GM18526 (cell line): ENCODE results near the gene PCBP2.

ENCODE experiments used
- POLR2A ChIP-seq: IDR thresholded peaks from 3 replicates; pipeline ENCODE4 v1.6.1; 2011; ENCODE audit not compliant: insufficient read length; ENCODE audit errors: extremely low read depth

Gene PCBP2

DNA sequence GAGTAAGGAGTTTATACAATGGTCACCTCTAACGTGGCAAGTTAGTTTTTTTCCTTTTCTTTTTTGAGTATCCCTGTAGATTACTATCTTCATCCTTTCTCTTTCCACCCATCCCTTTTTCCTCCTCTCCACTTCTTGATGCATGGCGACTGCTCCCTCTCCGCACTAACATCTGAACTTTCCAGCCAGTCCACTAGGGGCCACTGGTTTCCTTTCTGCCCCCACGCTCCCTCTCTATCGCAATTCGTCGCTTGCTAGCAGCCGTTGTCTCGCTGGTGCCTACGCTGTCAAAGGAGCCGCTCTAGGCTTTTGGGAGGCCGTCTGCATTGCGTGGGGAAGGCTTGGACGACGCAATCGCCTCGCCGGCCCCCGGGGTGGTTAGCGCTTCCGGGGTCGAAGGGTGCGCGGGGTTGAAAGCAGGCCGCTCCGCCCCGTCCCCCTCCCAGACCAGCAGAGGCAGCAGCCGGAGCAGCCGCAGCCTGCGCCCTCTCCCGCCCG lies at the start of gene PCBP2:
PCBP2 (plus strand) TSS at position 442 of the 498 bp plus-strand sequence. CDS start 2,699 bp downstream, outside the sequence.
- TF ChIP-seq POLR2A: peak; percentile 87

DNA sequence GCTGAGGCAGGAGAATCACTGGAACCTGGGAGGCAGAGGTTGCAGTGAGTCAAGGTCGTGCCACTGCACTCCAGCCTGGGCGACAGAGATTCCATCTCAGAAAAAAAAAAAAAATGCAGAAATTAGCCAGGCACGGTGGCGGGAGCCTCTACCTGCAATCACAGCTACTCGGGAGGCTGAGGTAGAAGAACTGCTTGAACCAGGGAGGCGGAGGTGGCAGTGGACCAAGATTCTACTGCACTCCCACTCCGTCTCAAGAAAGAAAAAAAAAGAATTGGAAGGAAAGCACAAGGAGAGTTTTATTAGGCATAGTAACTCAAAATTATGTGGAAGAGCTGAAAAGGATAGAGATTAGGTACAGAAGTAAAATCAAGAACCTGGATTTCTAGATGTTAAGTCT lies 49.0 kb upstream of the PCBP2 start:
- TF ChIP-seq POLR2A: no peak

DNA sequence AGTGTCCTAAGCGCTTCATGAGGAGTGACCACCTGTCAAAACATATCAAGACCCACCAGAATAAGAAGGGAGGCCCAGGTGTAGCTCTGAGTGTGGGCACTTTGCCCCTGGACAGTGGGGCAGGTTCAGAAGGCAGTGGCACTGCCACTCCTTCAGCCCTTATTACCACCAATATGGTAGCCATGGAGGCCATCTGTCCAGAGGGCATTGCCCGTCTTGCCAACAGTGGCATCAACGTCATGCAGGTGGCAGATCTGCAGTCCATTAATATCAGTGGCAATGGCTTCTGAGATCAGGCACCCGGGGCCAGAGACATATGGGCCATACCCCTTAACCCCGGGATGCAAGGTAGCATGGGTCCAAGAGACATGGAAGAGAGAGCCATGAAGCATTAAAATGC lies 41.0 kb upstream of the PCBP2 start:
- TF ChIP-seq POLR2A: no peak

DNA sequence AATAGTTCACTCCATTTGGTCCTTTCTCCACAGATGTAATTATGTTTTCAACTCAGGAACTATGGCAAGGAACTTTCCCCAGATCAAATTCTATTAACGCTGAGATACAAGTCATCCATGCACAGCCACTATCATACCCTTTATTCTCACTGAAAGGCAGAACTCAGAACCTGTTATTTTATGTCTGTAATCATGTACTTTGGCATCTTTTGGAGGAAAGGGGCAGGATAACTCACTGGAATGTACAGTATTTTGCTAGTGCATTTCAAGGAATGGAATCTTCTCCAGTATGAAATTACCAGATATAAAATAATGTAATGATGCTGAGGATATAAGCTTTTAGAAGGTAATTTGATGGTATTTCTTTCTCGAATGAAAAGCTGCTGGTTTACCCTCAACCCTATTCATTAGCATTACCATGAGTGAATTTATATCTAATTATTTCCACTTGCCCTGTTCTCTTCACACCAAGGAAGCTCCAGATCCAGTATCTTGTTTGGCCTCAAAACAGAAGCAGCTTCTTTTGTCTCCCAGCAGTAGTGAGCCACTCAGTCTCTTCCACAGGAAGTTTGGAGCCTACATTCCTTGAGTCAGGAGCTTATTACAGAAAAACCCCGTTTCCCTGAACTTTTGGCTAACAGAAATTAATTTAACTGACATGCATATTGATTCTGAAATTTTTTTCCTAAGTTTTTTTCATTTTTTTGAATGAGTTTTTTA lies 38.3 kb upstream of the PCBP2 start:
- TF ChIP-seq POLR2A: no peak

DNA sequence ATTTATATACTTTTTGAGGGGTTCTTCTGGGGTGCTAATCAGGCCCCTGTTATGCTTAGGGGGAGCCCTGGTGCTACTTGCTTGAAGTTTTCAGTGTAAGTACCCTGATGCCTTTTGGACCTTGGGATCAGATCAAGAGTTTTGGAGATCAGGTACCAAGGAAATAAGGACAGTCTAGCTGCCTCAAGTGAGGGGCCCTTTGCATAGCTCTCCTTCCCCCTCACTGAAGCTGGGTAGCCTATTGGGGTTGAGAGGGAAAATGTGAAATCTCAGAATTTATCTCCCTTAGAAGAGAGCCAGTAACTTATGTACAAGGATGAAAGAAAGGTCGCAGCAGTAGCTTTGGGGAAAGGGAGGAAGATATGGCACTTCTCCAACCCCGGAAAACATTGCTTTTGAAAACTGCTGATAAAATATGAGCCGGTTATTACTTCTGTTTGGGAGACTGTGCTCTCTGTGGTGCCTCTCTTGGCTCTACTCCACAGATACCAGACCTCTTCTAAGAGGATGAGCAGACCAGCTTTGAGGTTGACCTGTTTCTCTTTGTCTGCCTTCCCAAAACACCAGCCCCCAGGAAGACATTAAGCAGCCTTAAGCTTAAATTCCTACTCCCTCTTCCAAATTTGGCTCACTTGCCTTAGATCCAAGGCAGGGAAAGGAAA lies 37.0 kb upstream of the PCBP2 start:
- no peak for TF ChIP-seq POLR2A

DNA sequence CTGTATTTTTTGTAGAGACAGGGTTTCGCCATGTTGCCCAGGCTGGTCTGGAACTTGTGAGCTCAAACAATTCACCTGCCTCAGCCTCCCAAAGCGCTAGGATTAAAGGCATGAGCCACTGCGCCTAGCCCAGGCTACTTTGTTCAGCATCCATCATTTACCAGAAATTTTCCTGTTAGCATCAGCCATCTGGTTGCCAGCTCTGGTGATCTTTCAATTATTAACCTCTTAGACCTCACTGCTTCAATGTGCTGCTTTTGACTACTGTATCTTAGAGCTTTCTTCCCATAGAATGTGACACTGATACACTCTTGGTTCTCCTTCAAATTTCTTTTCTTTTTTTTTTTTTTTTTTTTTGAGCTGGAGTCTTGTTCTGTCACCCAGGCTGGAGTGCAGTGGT lies 33.7 kb upstream of the PCBP2 start:
- TF ChIP-seq POLR2A: no peak

DNA sequence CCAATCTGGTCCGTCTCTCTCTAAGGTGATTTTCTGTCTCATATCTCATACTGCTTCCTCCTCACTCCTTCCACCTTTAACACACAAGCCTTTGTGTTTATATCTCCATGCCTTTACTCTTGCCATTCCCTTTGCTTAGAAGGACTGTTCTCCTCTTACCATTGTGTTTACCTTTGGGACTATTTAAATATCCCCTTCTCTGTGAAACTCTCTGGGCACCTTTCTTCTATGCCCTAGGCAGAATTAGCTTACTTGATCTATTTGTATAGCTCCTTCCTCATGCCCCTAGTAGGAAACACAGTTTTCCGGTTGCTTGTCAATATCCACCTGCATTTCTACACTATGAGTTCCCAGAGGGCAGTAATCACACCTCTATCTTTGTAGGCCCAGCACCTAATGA lies 32.1 kb upstream of the PCBP2 start:
- TF ChIP-seq POLR2A: no peak

DNA sequence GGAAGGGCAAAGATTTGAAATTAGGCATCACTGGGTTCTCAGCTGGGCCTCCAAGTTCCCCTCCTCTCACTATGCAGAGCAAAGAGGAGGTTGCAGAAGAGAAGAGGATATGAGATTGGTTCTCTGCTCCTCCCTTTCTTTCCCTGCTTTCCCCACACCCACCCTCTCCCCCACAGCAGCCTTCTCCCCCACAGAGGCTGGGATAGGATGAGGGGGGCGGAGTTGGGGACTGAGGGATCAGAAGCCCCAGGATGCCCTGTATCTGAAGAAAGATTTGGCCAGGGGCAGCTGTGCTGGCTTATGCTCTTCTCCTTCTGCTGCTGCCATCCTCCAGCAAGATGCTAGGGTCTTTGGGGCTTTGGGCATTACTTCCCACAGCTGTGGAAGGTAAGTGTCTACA lies 28.3 kb upstream of the PCBP2 start, which contains the start of gene AMHR2:
AMHR2 (plus strand) TSS at position 259 of the 400 bp plus-strand sequence; CDS start at position 339, 80 bp downstream.
- no peak for TF ChIP-seq POLR2A

DNA sequence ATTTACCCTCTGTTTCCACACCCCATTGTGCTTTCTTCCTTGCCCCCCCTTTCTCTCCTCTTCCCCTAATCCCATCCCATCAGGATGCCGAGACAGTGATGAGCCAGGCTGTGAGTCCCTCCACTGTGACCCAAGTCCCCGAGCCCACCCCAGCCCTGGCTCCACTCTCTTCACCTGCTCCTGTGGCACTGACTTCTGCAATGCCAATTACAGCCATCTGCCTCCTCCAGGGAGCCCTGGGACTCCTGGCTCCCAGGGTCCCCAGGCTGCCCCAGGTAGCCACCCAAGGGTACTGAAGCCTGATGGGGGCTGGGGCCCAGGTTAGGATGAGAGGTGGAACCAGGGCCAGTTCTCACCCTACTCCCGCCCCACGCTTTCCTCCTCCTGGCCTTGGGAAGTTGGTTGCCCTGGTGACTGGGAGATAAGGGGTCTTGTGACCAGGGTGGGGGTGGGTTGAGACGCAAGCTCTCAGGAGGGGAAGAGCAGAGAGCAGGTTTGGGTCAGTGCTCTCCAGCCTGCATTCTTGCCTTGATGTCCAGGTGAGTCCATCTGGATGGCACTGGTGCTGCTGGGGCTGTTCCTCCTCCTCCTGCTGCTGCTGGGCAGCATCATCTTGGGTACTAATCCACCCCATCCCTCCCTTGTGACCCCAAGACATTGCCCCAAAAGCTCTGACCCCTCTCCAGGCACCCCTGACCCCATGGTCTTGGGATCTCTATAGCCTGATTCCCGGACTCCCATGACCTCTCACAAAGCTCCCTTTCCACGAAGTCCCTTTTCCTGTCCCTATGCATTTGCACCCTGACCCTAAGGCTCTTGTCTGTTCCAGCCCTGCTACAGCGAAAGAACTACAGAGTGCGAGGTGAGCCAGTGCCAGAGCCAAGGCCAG lies 27.0 kb upstream of the PCBP2 start:
- TF ChIP-seq POLR2A: no peak

DNA sequence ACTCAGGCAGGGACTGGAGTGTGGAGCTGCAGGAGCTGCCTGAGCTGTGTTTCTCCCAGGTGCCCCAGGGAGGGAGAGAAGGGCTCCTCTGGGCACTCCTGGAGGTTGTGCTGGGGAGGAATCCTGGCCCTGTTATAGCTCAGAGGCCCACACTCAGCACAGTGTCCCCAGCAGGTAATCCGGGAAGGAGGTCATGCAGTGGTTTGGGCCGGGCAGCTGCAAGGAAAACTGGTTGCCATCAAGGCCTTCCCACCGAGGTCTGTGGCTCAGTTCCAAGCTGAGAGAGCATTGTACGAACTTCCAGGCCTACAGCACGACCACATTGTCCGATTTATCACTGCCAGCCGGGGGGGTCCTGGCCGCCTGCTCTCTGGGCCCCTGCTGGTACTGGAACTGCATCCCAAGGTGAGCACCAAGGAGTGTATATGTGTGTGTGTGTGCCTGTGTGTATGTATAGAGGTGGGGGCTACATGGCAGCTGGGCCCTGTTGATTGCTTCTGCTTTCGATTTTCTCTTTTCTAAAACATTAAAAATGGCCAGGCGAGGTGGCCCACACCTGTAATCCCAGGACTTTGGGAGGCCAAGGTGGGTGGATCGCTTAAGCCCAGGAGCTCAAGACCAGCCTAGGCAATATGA lies 26.3 kb upstream of the PCBP2 start:
- no peak for TF ChIP-seq POLR2A

DNA sequence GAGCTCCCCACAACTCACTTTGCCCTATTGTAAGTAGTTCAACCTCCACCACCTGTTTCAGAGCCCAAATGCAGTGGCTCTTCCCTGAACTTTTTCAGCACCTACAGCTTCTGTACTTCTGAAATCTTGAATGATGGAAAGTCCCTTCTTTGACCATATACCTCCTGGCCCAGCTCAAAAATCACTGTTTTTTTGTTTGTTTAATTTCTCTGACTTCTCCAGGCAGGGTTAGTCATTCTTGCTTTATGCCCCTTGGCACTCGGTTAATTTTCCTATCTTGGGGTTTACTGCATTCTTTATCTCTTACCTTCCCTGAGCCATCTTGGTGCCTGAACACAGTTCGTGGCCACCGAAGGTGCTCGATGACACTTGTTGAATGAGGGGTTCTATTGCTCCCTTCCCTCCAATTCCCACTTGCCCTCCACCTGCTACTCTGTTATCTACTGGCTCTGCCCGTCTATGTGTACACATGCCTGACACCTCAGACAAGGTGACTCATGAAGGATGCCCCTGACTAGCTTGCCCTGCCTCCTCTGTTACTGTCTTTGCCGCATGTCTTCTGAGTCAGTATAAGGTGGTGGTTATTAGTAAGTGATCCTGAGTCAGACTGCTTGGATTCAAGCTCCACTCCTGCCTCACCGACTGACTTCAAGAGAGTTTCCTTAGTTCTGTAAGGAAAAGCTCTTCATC lies 23.9 kb upstream of the PCBP2 start:
- no peak for TF ChIP-seq POLR2A

DNA sequence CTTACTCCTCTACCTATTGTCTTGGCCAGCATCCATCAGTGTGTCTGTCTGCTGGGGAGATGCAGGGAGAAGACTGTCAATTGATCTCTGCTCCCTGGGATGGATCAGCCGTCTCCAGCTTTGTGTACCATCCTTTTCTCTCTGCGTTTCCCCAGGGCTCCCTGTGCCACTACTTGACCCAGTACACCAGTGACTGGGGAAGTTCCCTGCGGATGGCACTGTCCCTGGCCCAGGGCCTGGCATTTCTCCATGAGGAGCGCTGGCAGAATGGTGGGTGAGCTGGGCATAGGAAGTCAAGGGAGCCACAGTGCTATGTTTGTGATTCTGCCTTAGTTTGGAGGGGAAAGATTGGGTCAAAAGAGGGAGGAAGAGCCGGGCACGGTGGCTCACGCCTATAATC lies 23.2 kb upstream of the PCBP2 start:
- TF ChIP-seq POLR2A: no peak

DNA sequence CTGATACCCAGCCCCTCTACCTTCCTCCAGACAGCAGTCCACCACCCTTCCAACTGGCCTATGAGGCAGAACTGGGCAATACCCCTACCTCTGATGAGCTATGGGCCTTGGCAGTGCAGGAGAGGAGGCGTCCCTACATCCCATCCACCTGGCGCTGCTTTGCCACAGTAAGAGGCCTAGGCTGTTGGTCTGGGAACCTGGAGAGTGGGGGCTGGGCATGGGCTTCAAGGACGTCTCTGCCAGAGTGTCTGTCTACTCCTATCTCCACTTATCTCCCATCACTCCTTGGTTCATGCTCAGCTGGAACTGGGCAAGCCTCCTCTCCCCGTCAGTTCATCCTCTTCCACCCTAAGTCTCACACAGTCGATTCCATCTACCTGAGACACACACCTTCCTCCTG lies 21.8 kb upstream of the PCBP2 start:
- TF ChIP-seq POLR2A: no peak

DNA sequence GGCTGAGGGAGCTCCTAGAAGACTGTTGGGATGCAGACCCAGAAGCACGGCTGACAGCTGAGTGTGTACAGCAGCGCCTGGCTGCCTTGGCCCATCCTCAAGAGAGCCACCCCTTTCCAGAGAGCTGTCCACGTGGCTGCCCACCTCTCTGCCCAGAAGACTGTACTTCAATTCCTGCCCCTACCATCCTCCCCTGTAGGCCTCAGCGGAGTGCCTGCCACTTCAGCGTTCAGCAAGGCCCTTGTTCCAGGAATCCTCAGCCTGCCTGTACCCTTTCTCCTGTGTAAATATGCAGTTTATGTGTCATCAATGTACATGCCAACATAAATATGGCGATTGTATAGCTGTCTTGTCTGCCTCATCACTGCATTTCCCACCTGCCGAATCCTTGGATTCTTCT lies 20.7 kb upstream of the PCBP2 start:
- TF ChIP-seq POLR2A: no peak
